Erythroblast (primary cell): ENCODE results near the gene SETBP1.

Source experiments
- GATA1 ChIP-seq: IDR thresholded peaks from 2 replicates; pipeline ENCODE4 v1.6.1; 2011; ENCODE audit warnings: low read depth, mild to moderate bottlenecking, control low read depth, low read length, moderate library complexity
- POLR2A ChIP-seq: IDR thresholded peaks from 2 replicates; pipeline ENCODE4 v1.6.1; 2011; ENCODE audit warnings: mild to moderate bottlenecking, low read length

GRCh38 chr18:44678725-44679055 lies 2.0 kb upstream of the SETBP1 start:
- TF ChIP-seq POLR2A (no peak), GATA1 (no peak)
